Peyer's patch (tissue), 4 donors: ENCODE measurements around the gene SRPK2. TPM values are rescaled to one million over a fixed set of nuclear protein-coding genes. Genes with fewer than 3 reads are reported as not detected.

Experiments
- DNase-seq, 3 donors: peaks; one replicate each; pipeline ENCODE4 v3.0.0-alpha.2; 2017 to 2019
- H3K27ac ChIP-seq, 4 donors: fragments of 200-600 bp; sonication (generic); one replicate each; pipeline ENCODE4 v1.5.1; 2016 to 2019
- H3K27me3 ChIP-seq, 2 donors: fragments of 200-600 bp; sonication (generic); one replicate each; pipeline ENCODE4 v1.5.1; 2019
- H3K36me3 ChIP-seq, 3 donors: fragments of 200-600 bp; sonication (generic); one replicate each; pipeline ENCODE4 v1.5.1; 2016 to 2019
- H3K4me1 ChIP-seq, 4 donors: fragments of 200-600 bp; sonication (generic); one replicate each; pipeline ENCODE4 v1.5.1; 2016 to 2019
- H3K4me3 ChIP-seq, 4 donors: fragments of 200-600 bp; sonication (generic); 1 replicate in 3 of 4; 2 replicates in 1 of 4; pipeline ENCODE4 v1.5.1; 2016 to 2019; ENCODE audit warnings: mild to moderate bottlenecking in 1 of 4
- H3K9me3 ChIP-seq, 4 donors: fragments of 200-600 bp; sonication (generic); one replicate each; pipeline ENCODE4 v1.5.1; 2016 to 2019; ENCODE audit warnings: mild to moderate bottlenecking in 1 of 4
- POLR2A ChIP-seq, 2 donors: fragments of 450-650 bp; IDR thresholded peaks; one replicate each; pipeline ENCODE4 v1.5.1; 2017; ENCODE audit warnings: antibody characterized with exemption in 2 of 2, mild to moderate bottlenecking in 2 of 2, moderate library complexity in 2 of 2
- total RNA-seq, 4 donors: library from RNA; depleted of rRNA; stranded (reverse); fragments of >200 nt; gene quantifications; one replicate each; pipeline ENCODE4 v1.1.0, GENCODE V29; 2016
- TF ChIP-seq, protein P1 (sequence below), 6 experiments: fragments of 450-650 bp in 4 of 6; fragments of 200-600 bp in 2 of 6; sonication (generic) in 1 of 6; IDR thresholded peaks; one replicate each; pipeline ENCODE4 v1.5.1; 2017 to 2019; ENCODE audit warnings: antibody characterized with exemption in 6 of 6, mild to moderate bottlenecking in 3 of 6, moderate library complexity in 1 of 6

The SRPK2 gene
- total RNA-seq, 4 donors from 2014 or later = 25.7 to 96.6 (median 33.6) TPM

DNA sequence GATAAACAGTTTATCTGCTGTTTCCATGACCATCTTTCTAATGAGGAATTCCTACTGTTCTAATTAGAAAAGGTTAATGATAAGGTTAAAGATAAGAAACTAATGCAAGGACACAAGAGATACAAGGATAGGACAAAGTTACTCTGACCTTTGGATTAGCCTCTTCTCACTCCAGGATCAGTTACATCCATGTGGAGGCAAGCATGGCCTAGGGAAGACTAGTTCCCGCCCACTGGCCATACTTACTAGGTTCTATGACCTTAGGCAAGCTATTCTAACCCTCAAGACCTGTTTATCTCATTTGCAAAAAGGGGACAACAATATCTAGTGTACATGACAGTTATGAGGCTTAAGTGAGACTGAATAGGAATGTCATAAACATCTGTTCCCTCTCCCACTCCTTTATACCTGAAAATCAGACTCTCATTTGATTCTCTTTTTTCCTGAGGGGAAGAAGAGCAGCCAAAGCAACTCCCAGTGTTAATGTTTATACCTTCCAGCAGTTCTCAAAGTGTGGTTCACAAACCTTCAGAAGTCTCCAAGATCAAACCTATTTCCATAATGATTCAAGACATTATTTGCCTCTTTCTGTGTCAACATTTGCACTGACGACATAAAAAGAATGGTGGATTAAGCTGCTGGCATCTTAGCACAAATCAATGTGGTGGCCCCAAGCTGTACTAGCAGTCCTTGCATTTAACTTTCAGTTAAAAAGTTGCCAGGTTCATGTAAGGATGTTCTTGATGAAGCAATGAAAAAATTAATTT is 72.0 kb downstream of the SRPK2 start:
- TF ChIP-seq, protein P1, sequence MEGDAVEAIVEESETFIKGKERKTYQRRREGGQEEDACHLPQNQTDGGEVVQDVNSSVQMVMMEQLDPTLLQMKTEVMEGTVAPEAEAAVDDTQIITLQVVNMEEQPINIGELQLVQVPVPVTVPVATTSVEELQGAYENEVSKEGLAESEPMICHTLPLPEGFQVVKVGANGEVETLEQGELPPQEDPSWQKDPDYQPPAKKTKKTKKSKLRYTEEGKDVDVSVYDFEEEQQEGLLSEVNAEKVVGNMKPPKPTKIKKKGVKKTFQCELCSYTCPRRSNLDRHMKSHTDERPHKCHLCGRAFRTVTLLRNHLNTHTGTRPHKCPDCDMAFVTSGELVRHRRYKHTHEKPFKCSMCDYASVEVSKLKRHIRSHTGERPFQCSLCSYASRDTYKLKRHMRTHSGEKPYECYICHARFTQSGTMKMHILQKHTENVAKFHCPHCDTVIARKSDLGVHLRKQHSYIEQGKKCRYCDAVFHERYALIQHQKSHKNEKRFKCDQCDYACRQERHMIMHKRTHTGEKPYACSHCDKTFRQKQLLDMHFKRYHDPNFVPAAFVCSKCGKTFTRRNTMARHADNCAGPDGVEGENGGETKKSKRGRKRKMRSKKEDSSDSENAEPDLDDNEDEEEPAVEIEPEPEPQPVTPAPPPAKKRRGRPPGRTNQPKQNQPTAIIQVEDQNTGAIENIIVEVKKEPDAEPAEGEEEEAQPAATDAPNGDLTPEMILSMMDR (IDR thresholded peaks at IDR 0.05) = no peak
- TF ChIP-seq POLR2A (IDR thresholded peaks at IDR 0.05) = no peak
- no peaks in the 10 kb centered on the region for H3K36me3 ChIP-seq
- H3K27ac ChIP-seq = no peak overlapping the region
- H3K9me3 ChIP-seq = no peaks in the 10 kb centered on the region
- no peak overlapping the region for H3K4me3 ChIP-seq
- no peaks in the 10 kb centered on the region for H3K27me3 ChIP-seq
- no peak for DNase-seq
- H3K4me1 ChIP-seq = no peaks in the 10 kb centered on the region

DNA sequence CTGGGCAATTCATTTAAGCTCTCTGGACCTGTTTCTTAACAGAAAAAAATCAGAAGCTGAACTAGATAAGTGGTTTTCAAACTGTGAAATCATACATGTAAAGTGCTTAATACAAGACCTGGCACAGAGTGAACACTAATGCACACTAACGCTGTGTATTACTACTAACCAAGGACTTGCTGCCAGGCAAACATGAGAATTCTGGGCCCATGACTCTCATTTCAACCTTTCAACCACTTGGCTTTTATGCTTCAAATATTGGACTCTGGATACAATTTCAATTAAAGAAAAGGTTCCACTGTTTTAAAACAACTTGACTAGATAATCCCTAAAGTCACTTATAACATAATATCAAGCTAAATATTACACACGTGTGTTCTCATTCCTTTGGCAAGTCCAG is 73.4 kb downstream of the SRPK2 start:
- Histone ChIP-seq H3K4me1 (no peaks in the 10 kb centered on the region), H3K36me3 (no peaks in the 10 kb centered on the region), H3K27ac (no peak overlapping the region), H3K4me3 (no peak overlapping the region), H3K27me3 (no peaks in the 10 kb centered on the region), H3K9me3 (no peaks in the 10 kb centered on the region)
- no peak for DNase-seq
- TF ChIP-seq POLR2A (IDR thresholded peaks at IDR 0.05) = no peak
- TF ChIP-seq, protein P1 (IDR thresholded peaks at IDR 0.05) = no peak

DNA sequence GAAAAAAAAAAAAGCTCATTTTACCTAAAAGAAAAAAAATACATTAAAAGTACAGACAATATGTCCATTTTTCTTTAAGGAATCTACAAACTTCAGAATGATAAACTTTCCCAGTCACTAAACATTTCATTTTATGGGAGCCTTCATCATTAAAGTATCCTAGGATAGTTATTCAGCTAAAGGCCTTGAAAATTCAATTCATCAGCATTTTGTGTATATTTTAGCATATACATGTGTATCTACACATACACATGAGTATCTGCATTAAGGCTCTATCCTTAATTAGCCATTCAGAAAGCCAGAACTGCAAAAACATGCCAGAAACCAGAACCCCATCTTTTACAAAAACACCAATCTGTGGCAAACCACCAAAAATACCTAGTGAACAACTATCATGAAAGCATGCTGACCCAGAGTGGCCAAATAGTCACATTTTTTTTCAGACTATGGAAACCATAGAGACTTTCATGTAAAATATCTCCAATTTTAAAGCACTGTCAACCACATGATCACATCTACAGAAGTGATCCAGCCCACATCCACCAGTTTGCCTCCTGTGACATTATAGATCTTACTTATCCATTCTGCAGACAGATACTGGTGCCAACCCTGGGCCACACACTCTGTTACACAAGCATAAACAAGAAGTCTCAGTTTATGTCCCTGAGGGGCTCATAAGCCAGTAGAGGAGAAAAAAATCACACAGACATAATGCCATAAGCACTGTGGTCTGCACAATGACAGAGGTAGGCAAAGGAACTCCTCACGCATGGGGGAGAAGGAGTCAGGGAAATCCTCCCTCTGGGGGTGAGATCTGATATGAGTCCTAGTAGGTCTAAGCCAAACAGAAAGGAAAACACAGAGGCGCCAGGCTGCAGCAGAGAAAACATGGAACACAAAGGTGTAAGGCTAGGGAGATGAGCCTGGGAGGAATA is 79.2 kb downstream of the SRPK2 start:
- TF ChIP-seq, protein P1 (IDR thresholded peaks at IDR 0.05) = no peak
- TF ChIP-seq POLR2A (IDR thresholded peaks at IDR 0.05) = no peak
- Histone ChIP-seq H3K36me3 (no peaks in the 10 kb centered on the region), H3K4me3 (no peak overlapping the region), H3K9me3 (peaks cover 0 to 5% (median 0%) of the 10 kb centered on the region in 4 donors), H3K4me1 (peaks cover 0 to 5% (median 0%) of the 10 kb centered on the region in 4 donors), H3K27me3 (no peaks in the 10 kb centered on the region), H3K27ac (no peak overlapping the region)
- no peak for DNase-seq

GRCh38 chr7:105307163-105307672 is 81.5 kb downstream of the SRPK2 start:
- Histone ChIP-seq H3K27ac (no peak overlapping the region), H3K4me3 (no peak overlapping the region), H3K36me3 (no peaks in the 10 kb centered on the region), H3K4me1 (peaks cover 0 to 5% (median 0%) of the 10 kb centered on the region in 4 donors), H3K9me3 (peaks cover 0 to 5% (median 0%) of the 10 kb centered on the region in 4 donors), H3K27me3 (no peaks in the 10 kb centered on the region)
- TF ChIP-seq, protein P1 (IDR thresholded peaks at IDR 0.05) = no peak
- TF ChIP-seq POLR2A (IDR thresholded peaks at IDR 0.05) = no peak
- DNase-seq = no peak

GRCh38 chr7:105306298-105306748 is 82.4 kb downstream of the SRPK2 start:
- no peak for DNase-seq
- peaks cover 0 to 5% (median 0%) of the 10 kb centered on the region in 4 donors for H3K9me3 ChIP-seq
- no peak overlapping the region for H3K4me3 ChIP-seq
- H3K27me3 ChIP-seq = no peaks in the 10 kb centered on the region
- H3K27ac ChIP-seq = no peak overlapping the region
- no peaks in the 10 kb centered on the region for H3K36me3 ChIP-seq
- TF ChIP-seq, protein P1 (IDR thresholded peaks at IDR 0.05) = no peak
- TF ChIP-seq POLR2A (IDR thresholded peaks at IDR 0.05) = no peak
- peaks cover 0 to 5% (median 0%) of the 10 kb centered on the region in 4 donors for H3K4me1 ChIP-seq
